ENCODE data around the gene OR52N2.

- TF ChIP-seq CTCF (IDR thresholded peaks at IDR 0.05 in 4 of 5, conservative IDR thresholded peaks at IDR 0.05 in 1 of 5) (no peak), POLR2A (IDR thresholded peaks at IDR 0.05) (no peak)
Observed at GRCh38 chr11:5767056-5767455, 41.7 kb upstream of the OR52N2 start.
